GM18519 (cell line): Measurements from ENCODE around the gene FAM83G.
"Not testable (repeated sequence)": the region's sequence is repeated elsewhere in the genome, so short reads cannot be mapped to it uniquely, and the experiment has no call there.

Experiments
- ATAC-seq: cut with Tn5 transposase; IDR thresholded peaks from one replicate; pipeline ENCODE4 v1.9.1; 2021; ENCODE audit warnings: mild to moderate bottlenecking, moderate library complexity; ENCODE audit not compliant: unreplicated experiment, low FRiP score

The FAM83G gene

GRCh38 chr17:19024101-19025078, 19.8 kb upstream of the FAM83G start:
- no peak for ATAC-seq

- ATAC-seq, result no peak
Measured at GRCh38 chr17:19023209-19023999, 18.8 kb upstream of the FAM83G start.

- no peak for ATAC-seq
Measured at GRCh38 chr17:19022747-19023146, 18.2 kb upstream of the FAM83G start.

GRCh38 chr17:19022128-19022527, 17.6 kb upstream of the FAM83G start:
- no peak for ATAC-seq

- ATAC-seq, result no peak
Measured at GRCh38 chr17:19021622-19022083, 17.1 kb upstream of the FAM83G start.

GRCh38 chr17:19021011-19021621, 16.6 kb upstream of the FAM83G start:
- not testable (repeated sequence) for ATAC-seq

GRCh38 chr17:19020016-19020415, 15.5 kb upstream of the FAM83G start:
- no peak for ATAC-seq

- ATAC-seq, result no peak
Measured at GRCh38 chr17:19019041-19019941, 14.7 kb upstream of the FAM83G start.

GRCh38 chr17:19018600-19018950, 14.0 kb upstream of the FAM83G start:
- ATAC-seq, result no peak

GRCh38 chr17:19017804-19018599, 13.4 kb upstream of the FAM83G start:
- no peak for ATAC-seq

- no peak for ATAC-seq
Measured at GRCh38 chr17:19017401-19017800, 12.8 kb upstream of the FAM83G start.

- no peak for ATAC-seq
Measured at GRCh38 chr17:19016881-19017280, 12.3 kb upstream of the FAM83G start.

GRCh38 chr17:19016297-19016696, 11.7 kb upstream of the FAM83G start:
- ATAC-seq, result no peak

GRCh38 chr17:19015428-19015827, 10.9 kb upstream of the FAM83G start:
- ATAC-seq, result no peak

- ATAC-seq, result no peak
Measured at GRCh38 chr17:19014628-19015215, 10.2 kb upstream of the FAM83G start.

- ATAC-seq, result no peak
Measured at GRCh38 chr17:19013806-19014627, 9.5 kb upstream of the FAM83G start.

- no peak for ATAC-seq
Measured at GRCh38 chr17:19013226-19013625, 8.7 kb upstream of the FAM83G start.
